HFFc6 (cell line): ENCODE results near the gene CD6. TPM values are rescaled to one million over a fixed set of nuclear protein-coding genes. Genes with fewer than 3 reads are reported as not detected.

ENCODE experiments used
- DNase-seq: peaks from one replicate; pipeline ENCODE4 v3.0.0-alpha.2; 2018
- H3K27ac Mint-ChIP-seq: 2 replicates; pipeline ENCODE4 v1.8.0; 2020; ENCODE audit warnings: mild to moderate bottlenecking, mixed read lengths
- H3K27me3 Mint-ChIP-seq: 2 replicates; pipeline ENCODE4 v1.8.0; 2021; ENCODE audit warnings: mild to moderate bottlenecking, moderate library complexity, mixed read lengths; ENCODE audit not compliant: insufficient read depth
- H3K36me3 Mint-ChIP-seq: 2 replicates; pipeline ENCODE4 v1.8.0; 2021; ENCODE audit warnings: low read depth, mixed read lengths
- H3K4me1 Mint-ChIP-seq: 2 replicates; pipeline ENCODE4 v1.8.0; 2020; ENCODE audit warnings: low read depth, mixed read lengths
- H3K4me3 Mint-ChIP-seq: 2 replicates; pipeline ENCODE4 v1.8.0; 2020; ENCODE audit warnings: mild to moderate bottlenecking, moderate library complexity, mixed read lengths
- H3K9me3 Mint-ChIP-seq: 2 replicates; pipeline ENCODE4 v1.8.0; 2020; ENCODE audit warnings: mild to moderate bottlenecking, mixed read lengths
- CTCF ChIP-seq: fragments of 200-600 bp; sonication (generic); IDR thresholded peaks from 2 replicates; pipeline ENCODE4 v1.5.0; 2021; ENCODE audit warnings: antibody characterized with exemption, mild to moderate bottlenecking
- total RNA-seq, 6 experiments: library from RNA; stranded (reverse); fragmentation: NEBNext Ultra II Directional; extraction: Animal tissue kit (Norgen Biotek cat#: 25700); gene quantifications; 2 replicates in 1 of 6; 3 replicates in 5 of 6; pipeline ENCODE4 v1.2.3, GENCODE V29; 2021

Gene CD6
- total RNA-seq, 6 experiments from 2014 or later = not detected

DNA sequence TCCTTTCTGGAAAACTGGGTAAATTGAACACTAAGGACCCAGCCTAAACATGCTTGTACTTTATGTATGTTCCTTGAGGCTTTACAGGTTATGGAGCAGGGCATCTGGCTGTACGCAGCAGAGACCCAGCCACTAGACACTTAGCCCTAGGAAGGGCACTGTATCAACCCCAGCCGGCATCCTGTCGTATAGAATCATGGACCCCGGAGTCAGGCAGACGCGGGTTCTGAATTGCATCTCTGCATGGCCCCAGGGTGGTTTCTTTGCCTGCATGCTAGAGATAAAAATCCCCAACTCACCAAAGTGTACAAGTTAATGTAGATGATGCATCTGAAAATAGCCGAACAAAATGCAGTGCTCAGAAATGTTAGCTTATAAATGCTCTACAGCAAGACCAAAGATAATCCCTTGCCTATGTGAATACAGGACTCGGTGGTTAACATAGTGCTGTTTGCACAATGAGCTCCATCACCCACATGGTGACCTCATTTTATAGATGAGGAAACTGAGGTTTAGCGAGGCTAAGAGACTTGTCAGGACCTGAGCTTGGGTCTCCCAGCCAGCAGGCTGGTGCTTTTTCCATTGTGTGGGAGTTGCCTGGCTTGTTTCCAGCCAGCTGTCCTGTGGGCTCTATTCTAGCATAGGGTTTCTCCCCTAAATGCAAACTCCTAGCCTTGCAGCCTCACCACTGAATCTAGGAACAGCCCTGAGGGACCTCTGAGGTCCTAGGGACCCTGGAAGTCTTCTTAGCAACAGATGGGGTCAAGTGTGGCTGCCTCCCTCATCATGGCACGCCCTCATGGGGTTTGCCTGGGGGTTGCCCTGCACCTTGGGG, 7.3 kb downstream of the CD6 start:
- Mint-ChIP-seq H3K27me3 (peaks cover 33% of the 10 kb centered on the region), H3K27ac (no peak overlapping the region), H3K9me3 (no peaks in the 10 kb centered on the region), H3K36me3 (no peaks in the 10 kb centered on the region), H3K4me3 (no peak overlapping the region), H3K4me1 (no peaks in the 10 kb centered on the region)
- no peak for TF ChIP-seq CTCF
- DNase-seq = no peak

DNA sequence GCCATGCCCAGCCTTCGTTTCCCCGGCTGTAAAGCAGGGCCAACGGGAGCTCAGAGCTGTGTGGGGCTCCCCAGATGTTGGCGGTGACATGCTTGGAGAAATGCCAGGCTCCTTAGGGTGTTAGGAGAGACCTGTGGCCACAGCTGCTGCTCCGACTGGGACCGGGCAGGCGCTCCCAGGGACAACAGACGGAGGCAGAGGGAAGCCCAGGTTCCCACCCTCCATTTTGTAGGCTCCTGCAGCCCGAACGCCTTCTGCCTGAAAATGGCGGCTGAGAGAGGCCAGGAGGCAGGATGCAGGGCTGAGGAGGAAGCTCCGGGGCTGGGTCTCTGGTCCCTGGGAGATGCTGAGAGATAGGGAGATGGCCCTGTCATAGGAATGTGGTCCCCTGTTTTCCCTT, 10.0 kb downstream of the CD6 start:
- no peak for DNase-seq
- Mint-ChIP-seq H3K36me3 (no peaks in the 10 kb centered on the region), H3K27me3 (peaks cover 38% of the 10 kb centered on the region), H3K9me3 (no peaks in the 10 kb centered on the region), H3K27ac (no peak overlapping the region), H3K4me3 (no peak overlapping the region), H3K4me1 (peaks cover 11% of the 10 kb centered on the region)
- no peak for TF ChIP-seq CTCF

DNA sequence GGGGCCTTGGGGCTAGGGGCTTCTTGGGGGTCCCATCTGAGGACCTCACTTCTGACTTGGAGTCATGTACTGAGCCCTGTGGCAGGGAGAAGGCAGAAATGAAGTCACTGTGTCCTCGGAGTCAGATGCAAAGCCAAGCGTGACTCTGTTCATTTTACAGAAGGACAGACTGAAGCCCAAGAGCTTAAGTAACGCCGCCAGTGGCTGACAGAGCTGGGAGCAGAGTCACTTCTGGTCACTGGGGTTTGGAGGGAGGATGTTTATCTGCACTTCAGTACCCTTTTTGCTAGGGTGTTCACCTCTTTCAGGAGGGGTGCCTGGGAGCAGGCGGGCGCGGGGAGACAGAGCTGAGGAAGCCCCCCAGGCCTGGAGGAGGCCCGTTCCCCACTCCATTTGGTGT, 10.7 kb downstream of the CD6 start:
- no peak overlapping the region for H3K4me3 Mint-ChIP-seq
- no peak for TF ChIP-seq CTCF
- H3K27ac Mint-ChIP-seq = no peak overlapping the region
- peaks cover 12% of the 10 kb centered on the region for H3K4me1 Mint-ChIP-seq
- peaks cover 37% of the 10 kb centered on the region for H3K27me3 Mint-ChIP-seq
- no peak for DNase-seq
- no peaks in the 10 kb centered on the region for H3K9me3 Mint-ChIP-seq
- H3K36me3 Mint-ChIP-seq = no peaks in the 10 kb centered on the region

GRCh38 chr11:60984149-60984548, 12.7 kb downstream of the CD6 start:
- no peak for TF ChIP-seq CTCF
- no peaks in the 10 kb centered on the region for H3K36me3 Mint-ChIP-seq
- H3K4me1 Mint-ChIP-seq = peaks cover 12% of the 10 kb centered on the region
- DNase-seq = no peak
- H3K9me3 Mint-ChIP-seq = no peaks in the 10 kb centered on the region
- H3K27me3 Mint-ChIP-seq = peaks cover 38% of the 10 kb centered on the region
- no peak overlapping the region for H3K4me3 Mint-ChIP-seq
- no peak overlapping the region for H3K27ac Mint-ChIP-seq

- Mint-ChIP-seq H3K9me3 (no peaks in the 10 kb centered on the region), H3K27ac (no peak overlapping the region), H3K36me3 (no peaks in the 10 kb centered on the region), H3K4me3 (no peak overlapping the region), H3K4me1 (peaks cover 12% of the 10 kb centered on the region), H3K27me3 (peaks cover 40% of the 10 kb centered on the region)
- TF ChIP-seq CTCF = no peak
- no peak for DNase-seq
Measured at GRCh38 chr11:60984636-60985035, 13.2 kb downstream of the CD6 start.
